ENCODE measurements around the gene HOXA11.

Gene HOXA11

DNA sequence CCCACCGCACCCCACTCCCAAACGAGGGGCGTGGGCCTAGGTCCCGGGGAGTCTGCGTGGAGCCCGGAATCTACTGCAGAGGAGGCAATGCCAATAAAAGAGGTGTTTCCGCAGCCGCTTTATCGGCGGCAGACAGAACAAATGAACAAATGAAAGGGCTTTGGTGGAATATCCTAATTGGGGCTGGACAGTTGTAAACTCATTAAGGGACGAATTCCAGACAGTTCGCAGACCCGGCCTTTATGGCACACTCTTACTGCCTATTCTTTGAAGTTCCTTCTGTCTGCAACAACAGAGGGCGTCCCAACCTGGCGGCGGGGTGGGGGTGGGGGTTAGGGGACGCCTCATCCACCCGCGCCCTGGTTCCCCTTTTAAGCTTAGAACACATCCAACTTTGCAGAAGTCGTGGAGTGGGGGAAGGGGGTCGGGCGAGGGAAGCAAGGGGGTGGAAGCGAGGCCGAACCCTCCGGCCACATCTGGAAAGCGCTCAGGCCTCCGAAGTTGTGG lies 23.8 kb downstream of the HOXA11 start:
- ATAC-seq = no peak
- no peak for TF ChIP-seq RARB (CRISPR knock-in tag; IDR thresholded peaks at IDR 0.05)
- no peak for TF ChIP-seq ZFP30 (CRISPR knock-in tag; IDR thresholded peaks at IDR 0.05)
- no peak for TF ChIP-seq ZNF8 (CRISPR knock-in tag; IDR thresholded peaks at IDR 0.05)
- TF ChIP-seq SNAI2 (CRISPR knock-in tag; IDR thresholded peaks at IDR 0.05) = no peak
- TF ChIP-seq BACH2 (CRISPR knock-in tag; IDR thresholded peaks at IDR 0.05; ENCODE audit: borderline replicate concordance) = no peak
- TF ChIP-seq, protein P1, sequence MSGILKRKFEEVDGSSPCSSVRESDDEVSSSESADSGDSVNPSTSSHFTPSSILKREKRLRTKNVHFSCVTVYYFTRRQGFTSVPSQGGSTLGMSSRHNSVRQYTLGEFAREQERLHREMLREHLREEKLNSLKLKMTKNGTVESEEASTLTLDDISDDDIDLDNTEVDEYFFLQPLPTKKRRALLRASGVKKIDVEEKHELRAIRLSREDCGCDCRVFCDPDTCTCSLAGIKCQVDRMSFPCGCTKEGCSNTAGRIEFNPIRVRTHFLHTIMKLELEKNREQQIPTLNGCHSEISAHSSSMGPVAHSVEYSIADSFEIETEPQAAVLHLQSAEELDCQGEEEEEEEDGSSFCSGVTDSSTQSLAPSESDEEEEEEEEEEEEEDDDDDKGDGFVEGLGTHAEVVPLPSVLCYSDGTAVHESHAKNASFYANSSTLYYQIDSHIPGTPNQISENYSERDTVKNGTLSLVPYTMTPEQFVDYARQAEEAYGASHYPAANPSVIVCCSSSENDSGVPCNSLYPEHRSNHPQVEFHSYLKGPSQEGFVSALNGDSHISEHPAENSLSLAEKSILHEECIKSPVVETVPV (CRISPR knock-in tag; IDR thresholded peaks at IDR 0.05) = no peak
- TF ChIP-seq ARNTL (CRISPR knock-in tag; IDR thresholded peaks at IDR 0.05; ENCODE audit: borderline replicate concordance, low read depth) = no peak
- TF ChIP-seq ZC3H10 (CRISPR knock-in tag; IDR thresholded peaks at IDR 0.05) = no peak
- no peak for TF ChIP-seq ZNF70 (CRISPR knock-in tag; IDR thresholded peaks at IDR 0.05)
- TF ChIP-seq CSDC2 (CRISPR knock-in tag; IDR thresholded peaks at IDR 0.05) = no peak
- no peak for TF ChIP-seq POU6F1 (CRISPR knock-in tag; IDR thresholded peaks at IDR 0.05; ENCODE audit: borderline replicate concordance, low read depth)
- no peak for TF ChIP-seq ESRRG (CRISPR knock-in tag; IDR thresholded peaks at IDR 0.05)
- no peak for TF ChIP-seq PPARA (CRISPR knock-in tag; IDR thresholded peaks at IDR 0.05; ENCODE audit: borderline replicate concordance)
- no peak for TF ChIP-seq ZFP3 (CRISPR knock-in tag; IDR thresholded peaks at IDR 0.05)
- TF ChIP-seq ZNF565 (CRISPR knock-in tag; conservative IDR thresholded peaks at IDR 0.05; ENCODE audit: low read depth) = no peak
- TF ChIP-seq TCF4 (CRISPR knock-in tag; IDR thresholded peaks at IDR 0.05; ENCODE audit: borderline replicate concordance) = no peak
- no peak for TF ChIP-seq OSR1 (CRISPR knock-in tag; IDR thresholded peaks at IDR 0.05)
- TF ChIP-seq, protein P2, sequence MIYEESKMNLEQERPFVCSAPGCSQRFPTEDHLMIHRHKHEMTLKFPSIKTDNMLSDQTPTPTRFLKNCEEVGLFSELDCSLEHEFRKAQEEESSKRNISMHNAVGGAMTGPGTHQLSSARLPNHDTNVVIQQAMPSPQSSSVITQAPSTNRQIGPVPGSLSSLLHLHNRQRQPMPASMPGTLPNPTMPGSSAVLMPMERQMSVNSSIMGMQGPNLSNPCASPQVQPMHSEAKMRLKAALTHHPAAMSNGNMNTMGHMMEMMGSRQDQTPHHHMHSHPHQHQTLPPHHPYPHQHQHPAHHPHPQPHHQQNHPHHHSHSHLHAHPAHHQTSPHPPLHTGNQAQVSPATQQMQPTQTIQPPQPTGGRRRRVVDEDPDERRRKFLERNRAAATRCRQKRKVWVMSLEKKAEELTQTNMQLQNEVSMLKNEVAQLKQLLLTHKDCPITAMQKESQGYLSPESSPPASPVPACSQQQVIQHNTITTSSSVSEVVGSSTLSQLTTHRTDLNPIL (CRISPR knock-in tag; IDR thresholded peaks at IDR 0.05; ENCODE audit: low read depth) = no peak
- TF ChIP-seq GLIS3 (CRISPR knock-in tag; IDR thresholded peaks at IDR 0.05) = no peak
- TF ChIP-seq PATZ1 (CRISPR knock-in tag; IDR thresholded peaks at IDR 0.05; ENCODE audit: borderline replicate concordance) = no peak

DNA sequence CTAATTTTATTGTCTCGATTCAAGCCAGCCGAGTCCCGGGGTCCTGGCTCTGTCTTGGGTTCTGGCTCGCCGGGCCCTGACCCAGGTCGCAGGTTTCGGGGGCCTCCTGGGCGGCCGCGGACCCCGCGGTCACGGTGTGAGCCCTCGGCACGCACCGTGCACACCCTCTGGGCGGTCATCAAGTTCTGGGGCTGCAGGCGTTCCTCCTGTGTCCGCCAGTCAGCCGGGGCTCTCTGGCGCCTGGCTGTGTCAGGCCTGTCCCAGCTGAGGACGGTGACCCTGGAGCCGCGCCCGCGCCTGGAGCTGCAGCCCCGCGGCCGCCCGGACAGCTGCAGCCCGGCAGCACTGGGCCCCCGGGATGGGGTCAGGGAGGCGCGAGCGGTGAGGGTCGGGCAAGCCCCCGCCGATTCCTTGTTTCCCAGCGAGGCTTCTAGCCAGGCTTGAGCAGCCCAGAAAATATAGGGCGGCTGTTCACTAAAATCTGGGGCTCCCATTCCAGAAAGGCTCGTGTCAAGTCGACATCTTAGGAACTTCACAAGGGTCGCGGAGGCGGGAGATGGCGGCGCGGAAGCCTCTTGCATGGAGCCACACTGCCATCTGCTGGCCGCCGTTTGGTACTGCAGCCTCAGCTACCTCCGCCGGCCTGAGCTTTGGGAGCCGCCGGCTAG lies 24.4 kb downstream of the HOXA11 start:
- peak; percentile 85 for ATAC-seq
- TF ChIP-seq, protein P2 (CRISPR knock-in tag; IDR thresholded peaks at IDR 0.05; ENCODE audit: low read depth) = no peak
- TF ChIP-seq ZFP3 (CRISPR knock-in tag; IDR thresholded peaks at IDR 0.05) (no peak), PATZ1 (CRISPR knock-in tag; IDR thresholded peaks at IDR 0.05; ENCODE audit: borderline replicate concordance) (no peak), ZFP30 (CRISPR knock-in tag; IDR thresholded peaks at IDR 0.05) (no peak), ZNF8 (CRISPR knock-in tag; IDR thresholded peaks at IDR 0.05) (no peak), GLIS3 (CRISPR knock-in tag; IDR thresholded peaks at IDR 0.05) (no peak), ZNF70 (CRISPR knock-in tag; IDR thresholded peaks at IDR 0.05) (no peak), ISL1 (CRISPR knock-in tag; IDR thresholded peaks at IDR 0.05) (no peak), ESRRG (CRISPR knock-in tag; IDR thresholded peaks at IDR 0.05) (no peak), TOX (CRISPR knock-in tag; IDR thresholded peaks at IDR 0.05; ENCODE audit: borderline replicate concordance) (no peak), RARB (CRISPR knock-in tag; IDR thresholded peaks at IDR 0.05) (no peak), OSR1 (CRISPR knock-in tag; IDR thresholded peaks at IDR 0.05) (no peak), CSDC2 (CRISPR knock-in tag; IDR thresholded peaks at IDR 0.05) (no peak), SNAI2 (CRISPR knock-in tag; IDR thresholded peaks at IDR 0.05) (no peak), ARNTL (CRISPR knock-in tag; IDR thresholded peaks at IDR 0.05; ENCODE audit: borderline replicate concordance, low read depth) (no peak)
- TF ChIP-seq, protein P3, sequence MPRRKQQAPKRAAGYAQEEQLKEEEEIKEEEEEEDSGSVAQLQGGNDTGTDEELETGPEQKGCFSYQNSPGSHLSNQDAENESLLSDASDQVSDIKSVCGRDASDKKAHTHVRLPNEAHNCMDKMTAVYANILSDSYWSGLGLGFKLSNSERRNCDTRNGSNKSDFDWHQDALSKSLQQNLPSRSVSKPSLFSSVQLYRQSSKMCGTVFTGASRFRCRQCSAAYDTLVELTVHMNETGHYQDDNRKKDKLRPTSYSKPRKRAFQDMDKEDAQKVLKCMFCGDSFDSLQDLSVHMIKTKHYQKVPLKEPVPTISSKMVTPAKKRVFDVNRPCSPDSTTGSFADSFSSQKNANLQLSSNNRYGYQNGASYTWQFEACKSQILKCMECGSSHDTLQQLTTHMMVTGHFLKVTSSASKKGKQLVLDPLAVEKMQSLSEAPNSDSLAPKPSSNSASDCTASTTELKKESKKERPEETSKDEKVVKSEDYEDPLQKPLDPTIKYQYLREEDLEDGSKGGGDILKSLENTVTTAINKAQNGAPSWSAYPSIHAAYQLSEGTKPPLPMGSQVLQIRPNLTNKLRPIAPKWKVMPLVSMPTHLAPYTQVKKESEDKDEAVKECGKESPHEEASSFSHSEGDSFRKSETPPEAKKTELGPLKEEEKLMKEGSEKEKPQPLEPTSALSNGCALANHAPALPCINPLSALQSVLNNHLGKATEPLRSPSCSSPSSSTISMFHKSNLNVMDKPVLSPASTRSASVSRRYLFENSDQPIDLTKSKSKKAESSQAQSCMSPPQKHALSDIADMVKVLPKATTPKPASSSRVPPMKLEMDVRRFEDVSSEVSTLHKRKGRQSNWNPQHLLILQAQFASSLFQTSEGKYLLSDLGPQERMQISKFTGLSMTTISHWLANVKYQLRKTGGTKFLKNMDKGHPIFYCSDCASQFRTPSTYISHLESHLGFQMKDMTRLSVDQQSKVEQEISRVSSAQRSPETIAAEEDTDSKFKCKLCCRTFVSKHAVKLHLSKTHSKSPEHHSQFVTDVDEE (CRISPR knock-in tag; IDR thresholded peaks at IDR 0.05) = no peak
- TF ChIP-seq, protein P1 (CRISPR knock-in tag; IDR thresholded peaks at IDR 0.05) = no peak

Data from SK-N-SH treated with all-trans-retinoic acid at 6 μM for 48 hours (cell line).